Measurements from ENCODE around the gene RAB20.
"Not testable (repeated sequence)": the region's sequence is repeated elsewhere in the genome, so short reads cannot be mapped to it uniquely, and the experiment has no call there.

RAB20 gene

GRCh38 chr13:110575322-110576069 is 14.0 kb upstream of the RAB20 start:
- DNase-seq: no peak

GRCh38 chr13:110574161-110574560 is 12.6 kb upstream of the RAB20 start:
- DNase-seq: no peak

- DNase-seq: no peak
Measured at GRCh38 chr13:110572778-110573118, 11.2 kb upstream of the RAB20 start.

- no peak for DNase-seq
Measured at GRCh38 chr13:110571896-110572777, 10.6 kb upstream of the RAB20 start.

GRCh38 chr13:110570886-110571285 is 9.4 kb upstream of the RAB20 start:
- DNase-seq: no peak

- not testable (repeated sequence) for DNase-seq
Measured at GRCh38 chr13:110569962-110570361, 8.4 kb upstream of the RAB20 start.

GRCh38 chr13:110568612-110569011 is 7.1 kb upstream of the RAB20 start:
- no peak for DNase-seq

GRCh38 chr13:110566171-110566570 is 4.6 kb upstream of the RAB20 start:
- no peak for DNase-seq

- no peak for DNase-seq
Measured at GRCh38 chr13:110565296-110565695, 3.8 kb upstream of the RAB20 start.

GRCh38 chr13:110564472-110564985 is 3.0 kb upstream of the RAB20 start:
- no peak for DNase-seq

- no peak for DNase-seq
Measured at GRCh38 chr13:110563463-110563774, 1.9 kb upstream of the RAB20 start.

GRCh38 chr13:110562696-110563462 is 1.4 kb upstream of the RAB20 start:
- no peak for DNase-seq

GRCh38 chr13:110562036-110562597 is 595 bp upstream of the RAB20 start:
- DNase-seq: peak in 1 of 2 experiments; percentile 38

- DNase-seq: no peak
Measured at GRCh38 chr13:110560601-110561343, 750 bp downstream of the RAB20 start.

GRCh38 chr13:110559986-110560385 is 1.5 kb downstream of the RAB20 start:
- DNase-seq: no peak

GRCh38 chr13:110559429-110559943 is 2.0 kb downstream of the RAB20 start:
- DNase-seq: no peak

GRCh38 chr13:110557610-110558305 is 3.8 kb downstream of the RAB20 start:
- DNase-seq: no peak

- no peak for DNase-seq
Measured at GRCh38 chr13:110557082-110557481, 4.4 kb downstream of the RAB20 start.

GRCh38 chr13:110556224-110556606 is 5.3 kb downstream of the RAB20 start:
- no peak for DNase-seq

GRCh38 chr13:110555601-110556223 is 5.8 kb downstream of the RAB20 start:
- peak; percentile 19 to 24 for DNase-seq

GRCh38 chr13:110554946-110555345 is 6.6 kb downstream of the RAB20 start:
- DNase-seq: no peak

Data from NCI-H2081 (cell line).